ENCODE measurements around the gene GRID1. TPM values are rescaled to one million over a fixed set of nuclear protein-coding genes. Genes with fewer than 3 reads are reported as not detected.

The GRID1 gene
- total and polyA plus RNA-seq, 9 of the 15 experiments (the other 6 are each of a cell fraction or from before 2014, with no cell fraction given): 0.01 to 7.2 (median 1.2) TPM

DNA sequence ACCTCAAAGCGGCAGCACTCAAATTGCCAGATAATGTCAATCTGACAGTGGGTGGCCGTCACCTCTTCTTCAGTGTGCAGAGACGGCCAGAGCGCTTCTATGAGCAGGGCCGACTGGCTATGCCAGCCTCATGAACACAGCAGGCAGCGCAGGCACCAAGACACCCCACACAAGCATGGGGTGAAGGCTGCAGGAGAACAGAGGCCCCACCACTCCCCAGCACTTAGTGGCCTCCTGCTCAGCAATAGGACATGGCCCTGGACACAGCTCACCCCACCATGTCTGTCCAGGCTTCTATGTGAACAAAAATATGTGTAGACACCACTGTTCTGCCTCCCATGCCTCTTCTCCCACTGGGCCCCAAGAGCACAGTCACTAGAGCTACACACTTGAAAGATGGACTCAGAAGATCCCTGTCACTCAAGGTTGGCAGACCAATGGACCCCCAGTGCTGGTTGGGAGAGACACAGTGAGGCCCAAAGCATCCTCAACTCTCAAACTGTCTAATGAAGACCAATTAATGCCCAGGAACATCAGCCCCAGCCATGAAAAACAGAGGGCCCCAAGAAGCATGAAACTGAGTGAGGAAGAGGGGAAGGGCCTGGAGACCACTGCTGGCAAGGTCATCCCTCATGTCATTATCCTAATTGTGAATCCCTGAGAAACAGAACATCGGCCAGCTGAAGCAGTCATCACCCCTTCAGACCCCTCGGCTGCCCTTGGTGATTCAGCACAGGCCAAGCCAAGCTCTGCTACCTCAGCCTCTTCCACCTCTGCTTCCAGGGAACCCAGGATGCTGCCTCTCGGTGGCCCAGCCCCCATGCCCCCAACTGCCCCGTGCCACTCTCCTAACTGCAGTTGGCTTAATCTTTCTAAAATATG is 77.7 kb downstream of the GRID1 start:
- CTCF ChIA-PET (ENCODE audit: low intra/inter-chr PET ratio): no interaction called here

GRCh38 chr10:86287966-86288579 is 78.5 kb downstream of the GRID1 start:
- intact Hi-C loops (cut with micrococcal nuclease) (no loop called here), in situ Hi-C loops (cut with MboI) (no loop called here)
- Histone ChIP-seq H3K27me3 (ENCODE audit: control insufficient read depth in 2 of 2, insufficient read depth in 2 of 2, low read length in 2 of 2) (no peaks in the 10 kb centered on the region), H3K79me2 (ENCODE audit: control insufficient read depth, insufficient read depth, low read length) (no peaks in the 10 kb centered on the region), H2AFZ (ENCODE audit: low read depth, low read length) (no peak overlapping the region), H3K9ac (ENCODE audit: insufficient read depth in 1 of 2, low read depth in 2 of 2, low read length in 2 of 2) (no peak overlapping the region), H3K36me3 (ENCODE audit: control insufficient read depth, insufficient read depth, low read length) (no peaks in the 10 kb centered on the region), H3K9me1 (ENCODE audit: control insufficient read depth, insufficient read depth, low read length) (no peaks in the 10 kb centered on the region), H3K9me3 (replicated peaks; ENCODE audit: control insufficient read depth, insufficient read depth, low read depth, low read length) (no peaks in the 10 kb centered on the region), H3K4me2 (ENCODE audit: insufficient read depth, low read length) (no peak overlapping the region), H4K20me1 (replicated peaks; ENCODE audit: control insufficient read depth, insufficient read depth, low read length) (no peaks in the 10 kb centered on the region), H3K4me1 (replicated peaks in 1 of 2; ENCODE audit: control insufficient read depth in 2 of 2, insufficient read depth in 2 of 2, low read length in 2 of 2) (no peaks in the 10 kb centered on the region; a peak in 1 of 5 replicates), H3K27ac (ENCODE audit: extremely low read depth, low read depth, low read length) (no peak overlapping the region), H3K4me3 (no peak overlapping the region)
- POLR2A ChIA-PET: no interaction called here
- 0% methylated on average over 6 of the region's 6 CpGs for WGBS (ENCODE audit: insufficient coverage, low coverage, missing lambda C conversion rate)
- CTCF ChIA-PET (ENCODE audit: low intra/inter-chr PET ratio): no interaction called here
- FAIRE-seq (no peak), DNase-seq (ENCODE audit: extremely low read depth in 1 of 4, low spot score in 3 of 4) (no peak), ATAC-seq (no peak)
- no TSS peak for BruUV-seq (replicated peaks)
- no peak for TF ChIP-seq ZEB2 (IDR thresholded peaks at IDR 0.05)
- no peak for TF ChIP-seq FOXP4 (CRISPR knock-in tag; IDR thresholded peaks at IDR 0.05; ENCODE audit: borderline replicate concordance)
- no peak for TF ChIP-seq SMAD2 (IDR thresholded peaks at IDR 0.05; ENCODE audit: low read depth, low read length)
- TF ChIP-seq ZBTB17 (CRISPR knock-in tag; IDR thresholded peaks at IDR 0.05): no peak
- TF ChIP-seq SP1 (CRISPR knock-in tag; IDR thresholded peaks at IDR 0.05): no peak
- no peak for TF ChIP-seq MYBL2 (IDR thresholded peaks at IDR 0.05; ENCODE audit: low read depth)
- no peak for TF ChIP-seq MYBL2 (CRISPR knock-in tag; IDR thresholded peaks at IDR 0.05; ENCODE audit: borderline replicate concordance)
- no peak for TF ChIP-seq STAG1 (CRISPR knock-in tag; IDR thresholded peaks at IDR 0.05; ENCODE audit: borderline replicate concordance)
- no peak for TF ChIP-seq GABPA (tag; conservative IDR thresholded peaks at IDR 0.05; ENCODE audit: low read depth)
- TF ChIP-seq COPS2 (conservative IDR thresholded peaks at IDR 0.05): no peak
- TF ChIP-seq ADNP (tag; IDR thresholded peaks at IDR 0.05): no peak

More for the DNA sequence above, 77.7 kb downstream of the GRID1 start:
- intact Hi-C loops (cut with micrococcal nuclease) (no loop called here), in situ Hi-C loops (cut with MboI) (no loop called here)
- DNase-seq (ENCODE audit: extremely low read depth in 1 of 4, low spot score in 3 of 4) (no peak), ATAC-seq (no peak), FAIRE-seq (no peak)
- Histone ChIP-seq H2AFZ (ENCODE audit: low read depth, low read length) (no peak overlapping the region), H3K4me2 (ENCODE audit: insufficient read depth, low read length) (no peak overlapping the region), H3K27ac (ENCODE audit: extremely low read depth, low read depth, low read length) (no peak overlapping the region), H3K9me1 (ENCODE audit: control insufficient read depth, insufficient read depth, low read length) (no peaks in the 10 kb centered on the region), H3K36me3 (ENCODE audit: control insufficient read depth, insufficient read depth, low read length) (no peaks in the 10 kb centered on the region), H3K79me2 (ENCODE audit: control insufficient read depth, insufficient read depth, low read length) (no peaks in the 10 kb centered on the region), H3K4me1 (replicated peaks in 1 of 2; ENCODE audit: control insufficient read depth in 2 of 2, insufficient read depth in 2 of 2, low read length in 2 of 2) (no peaks in the 10 kb centered on the region; a peak in 1 of 5 replicates), H4K20me1 (replicated peaks; ENCODE audit: control insufficient read depth, insufficient read depth, low read length) (no peaks in the 10 kb centered on the region), H3K4me3 (no peak overlapping the region), H3K9ac (ENCODE audit: insufficient read depth in 1 of 2, low read depth in 2 of 2, low read length in 2 of 2) (no peak overlapping the region), H3K27me3 (ENCODE audit: control insufficient read depth in 2 of 2, insufficient read depth in 2 of 2, low read length in 2 of 2) (no peaks in the 10 kb centered on the region), H3K9me3 (replicated peaks; ENCODE audit: control insufficient read depth, insufficient read depth, low read depth, low read length) (no peaks in the 10 kb centered on the region)
- WGBS (ENCODE audit: insufficient coverage, low coverage, missing lambda C conversion rate): 0% methylated on average over 7 of the region's 10 CpGs
- TF ChIP-seq TBL1XR1 (IDR thresholded peaks at IDR 0.05; ENCODE audit: low read length in 2 of 2): no peak
- no peak for TF ChIP-seq XRCC4 (IDR thresholded peaks at IDR 0.05; ENCODE audit: extremely low read depth, insufficient read depth, insufficient read length)
- TF ChIP-seq MXI1 (IDR thresholded peaks at IDR 0.05; ENCODE audit: low read depth, low read length): no peak
- TF ChIP-seq SRSF3 (IDR thresholded peaks at IDR 0.05; ENCODE audit: insufficient read depth, low read length): no peak
- no peak for TF ChIP-seq ZC3H4 (CRISPR knock-in tag; IDR thresholded peaks at IDR 0.05; ENCODE audit: borderline replicate concordance)
- TF ChIP-seq ZSCAN32 (CRISPR knock-in tag; IDR thresholded peaks at IDR 0.05): no peak
- no peak for TF ChIP-seq SNIP1 (IDR thresholded peaks at IDR 0.05; ENCODE audit: low read depth)
- TF ChIP-seq TAL1 (IDR thresholded peaks at IDR 0.05): no peak
- TF ChIP-seq ZBTB1 (CRISPR knock-in tag; IDR thresholded peaks at IDR 0.05; ENCODE audit: borderline replicate concordance, low read depth): no peak
- BruUV-seq (replicated peaks): no TSS peak
- POLR2A ChIA-PET: no interaction called here
